ENCODE measurements around the gene PRKCZ.
"Not testable (repeated sequence)": the region's sequence is repeated elsewhere in the genome, so short reads cannot be mapped to it uniquely, and the experiment has no call there.

PRKCZ gene

GRCh38 chr1:2119886-2120285 is 69.7 kb downstream of the PRKCZ start:
- DNase-seq (ENCODE audit: low spot score) = no peak

- DNase-seq (ENCODE audit: low spot score) = no peak
These were observed 71.0 kb downstream of the PRKCZ start for GRCh38 chr1:2121101-2121691.

GRCh38 chr1:2121794-2122193 is 71.6 kb downstream of the PRKCZ start:
- not testable (repeated sequence) for DNase-seq (ENCODE audit: low spot score)

GRCh38 chr1:2124446-2125198 is 74.4 kb downstream of the PRKCZ start:
- DNase-seq (ENCODE audit: low spot score) = no peak

GRCh38 chr1:2125350-2126211 is 75.4 kb downstream of the PRKCZ start:
- no peak for DNase-seq (ENCODE audit: low spot score)

GRCh38 chr1:2126331-2127186 is 76.3 kb downstream of the PRKCZ start:
- DNase-seq (ENCODE audit: low spot score) = no peak

GRCh38 chr1:2127187-2128145 is 77.3 kb downstream of the PRKCZ start:
- DNase-seq (ENCODE audit: low spot score) = no peak

GRCh38 chr1:2128189-2128901 is 78.1 kb downstream of the PRKCZ start:
- no peak for DNase-seq (ENCODE audit: low spot score)

GRCh38 chr1:2129256-2129943 is 79.2 kb downstream of the PRKCZ start:
- no peak for DNase-seq (ENCODE audit: low spot score)

- no peak for DNase-seq (ENCODE audit: low spot score)
These were observed 79.9 kb downstream of the PRKCZ start for GRCh38 chr1:2130156-2130555.

GRCh38 chr1:2130871-2131289 is 80.7 kb downstream of the PRKCZ start:
- DNase-seq (ENCODE audit: low spot score) = no peak

GRCh38 chr1:2132222-2133038 is 82.2 kb downstream of the PRKCZ start:
- peak; percentile 66 for DNase-seq (ENCODE audit: low spot score)

- DNase-seq (ENCODE audit: low spot score) = peak; percentile 94
These were observed 83.0 kb downstream of the PRKCZ start for GRCh38 chr1:2133039-2133878.

- DNase-seq (ENCODE audit: low spot score) = no peak
These were observed 83.6 kb downstream of the PRKCZ start for GRCh38 chr1:2133879-2134215.

- no peak for DNase-seq (ENCODE audit: low spot score)
These were observed 84.0 kb downstream of the PRKCZ start for GRCh38 chr1:2134266-2134620.

GRCh38 chr1:2134621-2135307 is 84.6 kb downstream of the PRKCZ start:
- DNase-seq (ENCODE audit: low spot score) = no peak

- DNase-seq (ENCODE audit: low spot score) = no peak
These were observed 85.2 kb downstream of the PRKCZ start for GRCh38 chr1:2135441-2135841.
